K562 (cell line): ENCODE data around the gene CRYBG3. TPM values are rescaled to one million over a fixed set of nuclear protein-coding genes. Genes with fewer than 3 reads are reported as not detected.

Experiments
- ATAC-seq: fragments of 200-7000 bp; cut with Tn5 transposase; 3 replicates; pipeline ENCODE4 v1.9.1; 2020; ENCODE audit warnings: moderate library complexity
- BruUV-seq: library from RNA; stranded (reverse); fragments of 400-500 nt; replicated peaks from 2 replicates; lab custom pipeline; 2021; lab: Mats Ljungman, UMichigan
- CTCF ChIA-PET: fragments of 300-600 bp; formaldehyde crosslinking; extraction: SDS; loops from one replicate; lab custom pipeline; 2021; ENCODE audit warnings: low intra/inter-chr PET ratio; lab: Yijun Ruan, JAX
- POLR2A ChIA-PET: fragments of 300-600, 350-650 bp; sonication (Branson Sonifier 250); formaldehyde crosslinking; extraction: SDS; loops from one replicate; lab custom pipeline; 2021; ENCODE audit warnings: antibody characterized with exemption, inconsistent platforms; lab: Yijun Ruan, JAX
- DNase-seq, 4 experiments: peaks; one replicate each; pipeline versions ENCODE4 v3.0.0 to v3.0.0-alpha.2; 2011 to 2018; ENCODE audit warnings: low spot score in 3 of 4, mixed read lengths in 3 of 4; ENCODE audit errors: extremely low read depth in 1 of 4
- FAIRE-seq: peaks from 2 replicates; lab custom pipeline; 2011; peaks lifted over from hg19 to GRCh38; lab: Jason Lieb, UNC
- H2AFZ ChIP-seq: 2 replicates; pipeline ENCODE4 v1.6.0; 2011; ENCODE audit warnings: low read depth, low read length, control low read depth, inconsistent platforms
- H3K27ac ChIP-seq: fragments of 200-600 bp; 3 replicates; pipeline ENCODE4 v1.8.0; 2011; ENCODE audit warnings: low read depth, mild to moderate bottlenecking, control low read depth, inconsistent platforms, low read length, moderate library complexity, mixed read lengths; ENCODE audit errors: extremely low read depth
- H3K27me3 ChIP-seq, 2 experiments: fragments of 300-600 bp in 1 of 2; 2 replicates in 1 of 2; 3 replicates in 1 of 2; pipeline versions ENCODE4 v1.6.0 to v1.8.0; 2011; ENCODE audit warnings: inconsistent platforms in 2 of 2, low read length in 2 of 2, mild to moderate bottlenecking in 1 of 2, mixed read lengths in 1 of 2, moderate library complexity in 1 of 2; ENCODE audit not compliant: control insufficient read depth in 2 of 2, insufficient read depth in 2 of 2
- H3K36me3 ChIP-seq: fragments of 300-600 bp; 3 replicates; pipeline ENCODE4 v1.8.0; 2011; ENCODE audit warnings: mild to moderate bottlenecking, low read length, inconsistent platforms; ENCODE audit not compliant: control insufficient read depth, insufficient read depth
- H3K4me1 ChIP-seq, 2 experiments: fragments of 200-600 bp in 1 of 2; replicated peaks in 1 of 2; 2 replicates in 1 of 2; 3 replicates in 1 of 2; pipeline versions ENCODE4 v1.5.1 to v1.8.0; 2011; ENCODE audit warnings: inconsistent platforms in 2 of 2, low read length in 2 of 2, mild to moderate bottlenecking in 1 of 2, mixed read lengths in 1 of 2, moderate library complexity in 1 of 2; ENCODE audit not compliant: control insufficient read depth in 2 of 2, insufficient read depth in 2 of 2
- H3K4me2 ChIP-seq: 2 replicates; pipeline ENCODE4 v1.6.1; 2011; ENCODE audit warnings: low read length, control low read depth, inconsistent platforms, mixed read lengths; ENCODE audit not compliant: insufficient read depth
- H3K4me3 ChIP-seq: fragments of 200-600 bp; sonication (generic), shearing (Covaris generic); 2 replicates; pipeline ENCODE4 v1.5.1; 2016; ENCODE audit warnings: control low read depth, inconsistent platforms
- H3K79me2 ChIP-seq: fragments of 200-600 bp; 3 replicates; pipeline ENCODE4 v1.8.0; 2011; ENCODE audit warnings: low read length, inconsistent platforms; ENCODE audit not compliant: control insufficient read depth, insufficient read depth
- H3K9ac ChIP-seq, 2 experiments: 2 replicates each; pipeline versions ENCODE4 v1.6.0 to v1.6.1; 2011; ENCODE audit warnings: low read depth in 2 of 2, low read length in 2 of 2, control low read depth in 1 of 2, inconsistent platforms in 1 of 2, mild to moderate bottlenecking in 1 of 2, mixed read lengths in 1 of 2; ENCODE audit not compliant: insufficient read depth in 1 of 2
- H3K9me1 ChIP-seq: one replicate; pipeline ENCODE4 v1.6.0; 2011; ENCODE audit warnings: inconsistent platforms, mild to moderate bottlenecking, low read length, moderate library complexity; ENCODE audit not compliant: control insufficient read depth, insufficient read depth
- H3K9me3 ChIP-seq: replicated peaks from 2 replicates; pipeline ENCODE4 v1.5.1; 2011; ENCODE audit warnings: low read depth, low read length, inconsistent platforms; ENCODE audit not compliant: control insufficient read depth, insufficient read depth
- H4K20me1 ChIP-seq: replicated peaks from 2 replicates; pipeline ENCODE4 v1.6.1; 2011; ENCODE audit warnings: low read length, inconsistent platforms, mixed read lengths; ENCODE audit not compliant: control insufficient read depth, insufficient read depth
- HDAC1 ChIP-seq, 2 experiments: fragments of 450-650 bp; IDR thresholded peaks; 2 replicates each; pipeline ENCODE4 v1.6.1; 2016 to 2017; ENCODE audit warnings: inconsistent platforms in 1 of 2, mild to moderate bottlenecking in 1 of 2, moderate library complexity in 1 of 2
- IFI16 ChIP-seq: fragments of 250-450 bp; sonication (Bioruptor Pico); IDR thresholded peaks from 2 replicates; pipeline ENCODE4 v2.1.2; 2022; ENCODE audit warnings: mild to moderate bottlenecking, inconsistent platforms
- KHSRP ChIP-seq: fragments of 450-650 bp; IDR thresholded peaks from 2 replicates; pipeline ENCODE4 v1.6.1; 2017
- LEF1 ChIP-seq: fragments of 450-650 bp; IDR thresholded peaks from 2 replicates; pipeline ENCODE4 v1.6.1; 2016; ENCODE audit warnings: mild to moderate bottlenecking
- NCOA1 ChIP-seq: fragments of 450-650 bp; IDR thresholded peaks from 2 replicates; pipeline ENCODE4 v1.6.1; 2016; ENCODE audit warnings: low read depth
- NCOR1 ChIP-seq: fragments of 450-650 bp; IDR thresholded peaks from 2 replicates; pipeline ENCODE4 v1.6.1; 2016; ENCODE audit warnings: mild to moderate bottlenecking, moderate library complexity
- NFIC ChIP-seq: fragments of 450-650 bp; IDR thresholded peaks from 2 replicates; pipeline ENCODE4 v1.6.1; 2017; ENCODE audit warnings: mild to moderate bottlenecking, inconsistent platforms
- PHF8 ChIP-seq: fragments of 200-600 bp; sonication (generic); IDR thresholded peaks from 2 replicates; pipeline ENCODE4 v1.6.1; 2012; ENCODE audit warnings: mixed run types, mild to moderate bottlenecking, inconsistent platforms, low read length, moderate library complexity, borderline replicate concordance
- ZC3H8 ChIP-seq: fragments of 450-650 bp; IDR thresholded peaks from 2 replicates; pipeline ENCODE4 v1.6.1; 2017
- ZNF347 ChIP-seq: fragments of 450-650 bp; formaldehyde crosslinking; IDR thresholded peaks from 2 replicates; pipeline ENCODE4 v1.4.0; 2020; ENCODE audit warnings: low read depth, mild to moderate bottlenecking, moderate library complexity
- WGBS: fragments of 100-300 bp; shearing (Covaris generic); methylation state at CpG from one replicate; pipeline ENCODE4 v1.1.6; 2016; ENCODE audit warnings: low coverage, mixed read lengths; ENCODE audit not compliant: insufficient coverage; ENCODE audit errors: missing lambda C conversion rate; 5-methylcytosine and 5-hydroxymethylcytosine counted together
- in situ Hi-C: fragments of 300-500 bp; cut with MboI; formaldehyde crosslinking; loops from 4 replicates; pipeline ENCODE4 v1.15.0; 2018; ENCODE audit warnings: inconsistent platforms, mixed read lengths
- intact Hi-C: fragments of 100-400 bp; cut with micrococcal nuclease; formaldehyde crosslinking; loops from 2 replicates; pipeline ENCODE4 v1.14.2; 2022
- polyA plus RNA-seq, 8 experiments: library from polyadenylated mRNA; depleted of rRNA in 4 of 8; stranded (reverse) in 5 of 8; unstranded in 3 of 8; fragments of >200 nt; fragmentation: Nextera tagmentation in 2 of 8; fragmentation: Illumina TruSeq in 1 of 8; extraction: Ambion mirVana in 2 of 8; extraction: Trizol in 1 of 8; gene quantifications; 2 replicates each; pipeline versions ENCODE4 v1.2.1 to v1.2.3, GENCODE V29; 2011 to 2014; ENCODE audit warnings: inconsistent platforms in 1 of 8, missing spikeins in 1 of 8
- total RNA-seq, 7 experiments: library from RNA; depleted of rRNA in 6 of 7; stranded (reverse); fragments of >200 nt in 6 of 7; fragmentation: Illumina TruSeq in 2 of 7; extraction: Trizol in 2 of 7; gene quantifications; 2 replicates each; pipeline versions ENCODE4 v1.2.1 to v1.2.3, GENCODE V29; 2011 to 2021; ENCODE audit warnings: low replicate concordance in 1 of 7
- TF ChIP-seq, protein P1 (sequence below): fragments of 450-650 bp; IDR thresholded peaks from 2 replicates; pipeline ENCODE4 v1.6.1; 2018; ENCODE audit not compliant: partially characterized antibody
- TF ChIP-seq, protein P2 (sequence below), 3 experiments: IDR thresholded peaks in 2 of 3; conservative IDR thresholded peaks in 1 of 3; 2 replicates each; pipeline ENCODE4 v1.5.1; 2011 to 2012; ENCODE audit warnings: low read length in 3 of 3, mild to moderate bottlenecking in 3 of 3, control low read depth in 2 of 3, improper control_type of control experiment in 1 of 3, inconsistent platforms in 1 of 3, low read depth in 1 of 3, mixed read lengths in 1 of 3, moderate library complexity in 1 of 3; ENCODE audit not compliant: insufficient read depth in 2 of 3
- TF ChIP-seq, protein P3 (sequence below): fragments of 250-450 bp; sonication (Bioruptor Pico); IDR thresholded peaks from 2 replicates; pipeline ENCODE4 v1.8.0; 2022; ENCODE audit warnings: inconsistent platforms, mild to moderate bottlenecking, moderate library complexity, borderline replicate concordance
- TF ChIP-seq, protein P4 (sequence below): sonication (generic); formaldehyde crosslinking; IDR thresholded peaks from 2 replicates; pipeline ENCODE4 v1.8.1; 2023; ENCODE audit warnings: mild to moderate bottlenecking, missing genetic modification reagents

Gene CRYBG3
- total and polyA plus RNA-seq, 9 of the 15 experiments (the other 6 are each of a cell fraction or from before 2014, with no cell fraction given): 0.08 to 0.72 (median 0.18) TPM

DNA sequence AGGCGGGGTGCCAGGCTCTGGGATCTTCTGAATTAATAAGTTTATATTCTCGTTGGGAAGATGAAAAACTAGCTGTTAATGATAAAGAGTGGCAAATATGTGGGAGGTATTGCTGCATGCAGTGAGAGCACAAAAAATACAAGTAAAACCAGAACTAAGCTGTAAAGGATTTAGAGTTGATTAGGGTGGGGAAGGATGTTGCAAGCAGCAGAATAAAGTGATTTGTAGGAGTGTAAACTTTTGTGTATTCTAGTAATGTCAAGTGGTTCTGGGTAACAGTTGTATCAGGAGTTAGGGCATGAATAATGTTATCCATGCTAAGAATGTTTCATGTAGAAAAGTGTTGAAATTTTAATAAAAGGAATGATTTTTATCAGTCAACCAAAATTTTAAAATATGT lies 18.1 kb downstream of the CRYBG3 start (continued):
- TF ChIP-seq, protein P1, sequence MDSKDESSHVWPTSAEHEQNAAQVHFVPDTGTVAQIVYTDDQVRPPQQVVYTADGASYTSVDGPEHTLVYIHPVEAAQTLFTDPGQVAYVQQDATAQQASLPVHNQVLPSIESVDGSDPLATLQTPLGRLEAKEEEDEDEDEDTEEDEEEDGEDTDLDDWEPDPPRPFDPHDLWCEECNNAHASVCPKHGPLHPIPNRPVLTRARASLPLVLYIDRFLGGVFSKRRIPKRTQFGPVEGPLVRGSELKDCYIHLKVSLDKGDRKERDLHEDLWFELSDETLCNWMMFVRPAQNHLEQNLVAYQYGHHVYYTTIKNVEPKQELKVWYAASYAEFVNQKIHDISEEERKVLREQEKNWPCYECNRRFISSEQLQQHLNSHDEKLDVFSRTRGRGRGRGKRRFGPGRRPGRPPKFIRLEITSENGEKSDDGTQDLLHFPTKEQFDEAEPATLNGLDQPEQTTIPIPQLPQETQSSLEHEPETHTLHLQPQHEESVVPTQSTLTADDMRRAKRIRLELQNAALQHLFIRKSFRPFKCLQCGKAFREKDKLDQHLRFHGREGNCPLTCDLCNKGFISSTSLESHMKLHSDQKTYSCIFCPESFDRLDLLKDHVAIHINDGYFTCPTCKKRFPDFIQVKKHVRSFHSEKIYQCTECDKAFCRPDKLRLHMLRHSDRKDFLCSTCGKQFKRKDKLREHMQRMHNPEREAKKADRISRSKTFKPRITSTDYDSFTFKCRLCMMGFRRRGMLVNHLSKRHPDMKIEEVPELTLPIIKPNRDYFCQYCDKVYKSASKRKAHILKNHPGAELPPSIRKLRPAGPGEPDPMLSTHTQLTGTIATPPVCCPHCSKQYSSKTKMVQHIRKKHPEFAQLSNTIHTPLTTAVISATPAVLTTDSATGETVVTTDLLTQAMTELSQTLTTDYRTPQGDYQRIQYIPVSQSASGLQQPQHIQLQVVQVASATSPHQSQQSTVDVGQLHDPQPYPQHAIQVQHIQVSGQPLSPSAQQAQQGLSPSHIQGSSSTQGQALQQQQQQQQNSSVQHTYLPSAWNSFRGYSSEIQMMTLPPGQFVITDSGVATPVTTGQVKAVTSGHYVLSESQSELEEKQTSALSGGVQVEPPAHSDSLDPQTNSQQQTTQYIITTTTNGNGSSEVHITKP: no peak
- TF ChIP-seq, protein P2, sequence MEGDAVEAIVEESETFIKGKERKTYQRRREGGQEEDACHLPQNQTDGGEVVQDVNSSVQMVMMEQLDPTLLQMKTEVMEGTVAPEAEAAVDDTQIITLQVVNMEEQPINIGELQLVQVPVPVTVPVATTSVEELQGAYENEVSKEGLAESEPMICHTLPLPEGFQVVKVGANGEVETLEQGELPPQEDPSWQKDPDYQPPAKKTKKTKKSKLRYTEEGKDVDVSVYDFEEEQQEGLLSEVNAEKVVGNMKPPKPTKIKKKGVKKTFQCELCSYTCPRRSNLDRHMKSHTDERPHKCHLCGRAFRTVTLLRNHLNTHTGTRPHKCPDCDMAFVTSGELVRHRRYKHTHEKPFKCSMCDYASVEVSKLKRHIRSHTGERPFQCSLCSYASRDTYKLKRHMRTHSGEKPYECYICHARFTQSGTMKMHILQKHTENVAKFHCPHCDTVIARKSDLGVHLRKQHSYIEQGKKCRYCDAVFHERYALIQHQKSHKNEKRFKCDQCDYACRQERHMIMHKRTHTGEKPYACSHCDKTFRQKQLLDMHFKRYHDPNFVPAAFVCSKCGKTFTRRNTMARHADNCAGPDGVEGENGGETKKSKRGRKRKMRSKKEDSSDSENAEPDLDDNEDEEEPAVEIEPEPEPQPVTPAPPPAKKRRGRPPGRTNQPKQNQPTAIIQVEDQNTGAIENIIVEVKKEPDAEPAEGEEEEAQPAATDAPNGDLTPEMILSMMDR (IDR thresholded peaks at IDR 0.05 in 2 of 3, conservative IDR thresholded peaks at IDR 0.05 in 1 of 3; ENCODE audit: insufficient read depth in 2 of 3, low read depth in 1 of 3, low read length in 3 of 3): no peak
- TF ChIP-seq LEF1: no peak

DNA sequence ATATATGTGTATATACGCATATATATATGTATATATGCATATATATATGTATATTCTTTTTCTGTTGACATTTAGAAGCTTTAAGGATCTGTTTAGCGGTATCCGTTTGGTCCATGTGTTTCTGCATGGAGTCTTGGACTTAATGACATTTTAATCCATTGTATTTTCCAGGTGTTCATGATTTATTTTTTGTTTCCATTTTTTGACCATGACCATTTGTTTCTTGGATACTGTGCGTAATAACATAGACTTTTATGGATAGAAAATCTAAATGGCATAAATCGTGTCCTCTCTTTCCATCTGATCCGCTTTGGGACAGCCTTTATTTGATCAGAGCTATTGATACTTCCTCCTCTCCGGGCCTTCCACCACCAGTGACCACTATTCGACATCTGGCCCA lies 19.5 kb downstream of the CRYBG3 start:
- H3K9me3 ChIP-seq: no peaks in the 10 kb centered on the region
- POLR2A ChIA-PET: no interaction called here
- CTCF ChIA-PET: no interaction called here
- ATAC-seq (no peak), DNase-seq (no peak), FAIRE-seq (no peak)
- no peaks in the 10 kb centered on the region for H3K36me3 ChIP-seq
- no peak overlapping the region for H3K4me2 ChIP-seq
- intact Hi-C loops (no loop called here), in situ Hi-C loops (no loop called here)
- no peak overlapping the region for H3K27ac ChIP-seq
- H4K20me1 ChIP-seq: no peaks in the 10 kb centered on the region
- H3K27me3 ChIP-seq: no peaks in the 10 kb centered on the region
- no peaks in the 10 kb centered on the region for H3K9me1 ChIP-seq
- H2AFZ ChIP-seq: no peak overlapping the region
- no peaks in the 10 kb centered on the region for H3K4me1 ChIP-seq
- no peak overlapping the region for H3K4me3 ChIP-seq
- 6% methylated on average over 8 of the region's 8 CpGs for WGBS
- no TSS peak for BruUV-seq
- H3K79me2 ChIP-seq: no peaks in the 10 kb centered on the region
- H3K9ac ChIP-seq: no peak overlapping the region
- no peak for TF ChIP-seq NCOA1
- TF ChIP-seq PHF8: no peak
- no peak for TF ChIP-seq HDAC1 (IDR thresholded peaks at IDR 0.05)
- TF ChIP-seq, protein P3, sequence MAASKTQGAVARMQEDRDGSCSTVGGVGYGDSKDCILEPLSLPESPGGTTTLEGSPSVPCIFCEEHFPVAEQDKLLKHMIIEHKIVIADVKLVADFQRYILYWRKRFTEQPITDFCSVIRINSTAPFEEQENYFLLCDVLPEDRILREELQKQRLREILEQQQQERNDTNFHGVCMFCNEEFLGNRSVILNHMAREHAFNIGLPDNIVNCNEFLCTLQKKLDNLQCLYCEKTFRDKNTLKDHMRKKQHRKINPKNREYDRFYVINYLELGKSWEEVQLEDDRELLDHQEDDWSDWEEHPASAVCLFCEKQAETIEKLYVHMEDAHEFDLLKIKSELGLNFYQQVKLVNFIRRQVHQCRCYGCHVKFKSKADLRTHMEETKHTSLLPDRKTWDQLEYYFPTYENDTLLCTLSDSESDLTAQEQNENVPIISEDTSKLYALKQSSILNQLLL (CRISPR knock-in tag): no peak
- no peak for TF ChIP-seq NFIC
- no peak for TF ChIP-seq NCOR1
- no peak for TF ChIP-seq ZC3H8
- no peak for TF ChIP-seq IFI16 (CRISPR knock-in tag)
- TF ChIP-seq ZNF347 (CRISPR knock-in tag): no peak
- no peak for TF ChIP-seq KHSRP
- TF ChIP-seq, protein P4, sequence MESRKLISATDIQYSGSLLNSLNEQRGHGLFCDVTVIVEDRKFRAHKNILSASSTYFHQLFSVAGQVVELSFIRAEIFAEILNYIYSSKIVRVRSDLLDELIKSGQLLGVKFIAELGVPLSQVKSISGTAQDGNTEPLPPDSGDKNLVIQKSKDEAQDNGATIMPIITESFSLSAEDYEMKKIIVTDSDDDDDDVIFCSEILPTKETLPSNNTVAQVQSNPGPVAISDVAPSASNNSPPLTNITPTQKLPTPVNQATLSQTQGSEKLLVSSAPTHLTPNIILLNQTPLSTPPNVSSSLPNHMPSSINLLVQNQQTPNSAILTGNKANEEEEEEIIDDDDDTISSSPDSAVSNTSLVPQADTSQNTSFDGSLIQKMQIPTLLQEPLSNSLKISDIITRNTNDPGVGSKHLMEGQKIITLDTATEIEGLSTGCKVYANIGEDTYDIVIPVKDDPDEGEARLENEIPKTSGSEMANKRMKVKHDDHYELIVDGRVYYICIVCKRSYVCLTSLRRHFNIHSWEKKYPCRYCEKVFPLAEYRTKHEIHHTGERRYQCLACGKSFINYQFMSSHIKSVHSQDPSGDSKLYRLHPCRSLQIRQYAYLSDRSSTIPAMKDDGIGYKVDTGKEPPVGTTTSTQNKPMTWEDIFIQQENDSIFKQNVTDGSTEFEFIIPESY: no peak
